Lower leg skin (tissue), 4 donors: ENCODE measurements around the gene IRX6. TPM values are rescaled to one million over a fixed set of nuclear protein-coding genes. Genes with fewer than 3 reads are reported as not detected.

Source experiments
- DNase-seq, 2 donors: peaks; one replicate each; pipeline ENCODE4 v3.0.0-alpha.2; 2019; ENCODE audit warnings: low spot score in 2 of 2
- H3K4me3 ChIP-seq: fragments of 200-600 bp; sonication (generic); 2 replicates; pipeline ENCODE4 v1.5.1; 2017; ENCODE audit warnings: mild to moderate bottlenecking, low read depth; ENCODE audit not compliant: poor library complexity, severe bottlenecking
- POLR2A ChIP-seq, 2 donors: fragments of 450-650 bp; IDR thresholded peaks; one replicate each; pipeline ENCODE4 v1.6.1; 2016 to 2017; ENCODE audit warnings: antibody characterized with exemption in 2 of 2, mild to moderate bottlenecking in 1 of 2, moderate library complexity in 1 of 2
- whole genome bisulfite sequencing, 2 donors: methylation state at CpG; one replicate each; pipeline ENCODE4 v1.1.5; 2018; 5-methylcytosine and 5-hydroxymethylcytosine counted together
- intact Hi-C: fragments of 100-400 bp; cut with DNase I; formaldehyde crosslinking; loops from one replicate; pipeline ENCODE4 v1.15.0; 2023; ENCODE audit warnings: low total_unique reads
- total RNA-seq, 4 donors: library from RNA; depleted of rRNA; stranded (reverse); fragments of >200 nt; gene quantifications; one replicate each; pipeline ENCODE4 v1.1.0, GENCODE V29; 2016
- TF ChIP-seq, protein P1 (sequence below), 3 donors: fragments of 450-650 bp; IDR thresholded peaks; one replicate each; pipeline ENCODE4 v1.5.1; 2016; ENCODE audit warnings: antibody characterized with exemption in 3 of 3, mild to moderate bottlenecking in 3 of 3, moderate library complexity in 2 of 3

The IRX6 gene
- total RNA-seq, 4 donors from 2014 or later, result 6.7 to 17.7 (median 13.3) TPM

DNA sequence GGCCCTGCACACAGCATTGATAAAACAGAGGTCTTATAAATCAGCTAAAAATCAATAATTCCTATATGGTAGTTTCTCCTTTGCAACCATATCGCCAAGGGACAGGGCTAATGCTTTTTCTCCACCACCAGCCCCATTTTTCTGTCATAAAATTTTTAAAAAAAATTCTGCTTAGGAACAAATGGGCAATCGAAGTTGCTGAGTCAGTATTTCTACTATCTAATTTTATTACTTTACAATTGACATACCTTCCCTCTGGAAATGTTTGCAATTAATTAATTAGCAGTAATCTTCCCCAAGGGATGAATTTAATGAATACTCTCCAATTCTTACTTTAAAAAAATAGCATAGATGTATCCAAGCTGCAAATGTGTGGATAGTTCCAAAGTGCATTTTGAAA lies 1.7 kb upstream of the IRX6 start:
- WGBS, 2 donors, result 69 to 75% methylated on average over 2 of the region's 2 CpGs
- DNase-seq, result no peak
- TF ChIP-seq, protein P1, sequence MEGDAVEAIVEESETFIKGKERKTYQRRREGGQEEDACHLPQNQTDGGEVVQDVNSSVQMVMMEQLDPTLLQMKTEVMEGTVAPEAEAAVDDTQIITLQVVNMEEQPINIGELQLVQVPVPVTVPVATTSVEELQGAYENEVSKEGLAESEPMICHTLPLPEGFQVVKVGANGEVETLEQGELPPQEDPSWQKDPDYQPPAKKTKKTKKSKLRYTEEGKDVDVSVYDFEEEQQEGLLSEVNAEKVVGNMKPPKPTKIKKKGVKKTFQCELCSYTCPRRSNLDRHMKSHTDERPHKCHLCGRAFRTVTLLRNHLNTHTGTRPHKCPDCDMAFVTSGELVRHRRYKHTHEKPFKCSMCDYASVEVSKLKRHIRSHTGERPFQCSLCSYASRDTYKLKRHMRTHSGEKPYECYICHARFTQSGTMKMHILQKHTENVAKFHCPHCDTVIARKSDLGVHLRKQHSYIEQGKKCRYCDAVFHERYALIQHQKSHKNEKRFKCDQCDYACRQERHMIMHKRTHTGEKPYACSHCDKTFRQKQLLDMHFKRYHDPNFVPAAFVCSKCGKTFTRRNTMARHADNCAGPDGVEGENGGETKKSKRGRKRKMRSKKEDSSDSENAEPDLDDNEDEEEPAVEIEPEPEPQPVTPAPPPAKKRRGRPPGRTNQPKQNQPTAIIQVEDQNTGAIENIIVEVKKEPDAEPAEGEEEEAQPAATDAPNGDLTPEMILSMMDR (IDR thresholded peaks at IDR 0.05), result no peak
- TF ChIP-seq POLR2A (IDR thresholded peaks at IDR 0.05), result no peak
- intact Hi-C loops, result no loop called here
- no peak overlapping the region for H3K4me3 ChIP-seq

- TF ChIP-seq, protein P1 (IDR thresholded peaks at IDR 0.05), result no peak
- TF ChIP-seq POLR2A (IDR thresholded peaks at IDR 0.05), result no peak
- intact Hi-C loops, result no loop called here
- peak in 1 of 2 donors; percentile 87 for DNase-seq
- peak overlapping the region; percentile 44 for H3K4me3 ChIP-seq
- WGBS, 2 donors, result 2% methylated on average over 36 to 50 of the region's 70 CpGs
These were observed 479 bp downstream of the IRX6 start for GRCh38 chr16:55324285-55325079.

DNA sequence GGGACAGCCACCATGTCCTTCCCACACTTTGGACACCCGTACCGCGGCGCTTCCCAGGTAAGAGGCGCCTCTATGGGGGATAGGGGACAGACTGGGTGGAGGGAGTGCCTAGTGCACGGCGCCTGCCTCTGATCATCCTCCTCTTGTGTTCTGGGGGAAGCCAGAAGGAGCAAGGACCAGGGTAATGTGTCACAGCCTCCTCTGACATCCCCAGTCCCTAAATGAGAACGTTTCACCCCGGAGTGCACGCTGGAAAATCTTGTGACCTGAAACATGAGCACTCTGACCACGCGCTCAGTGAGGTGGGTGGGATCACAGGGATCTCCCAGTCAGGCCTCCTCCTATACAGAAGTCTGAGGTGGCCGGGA lies 1.1 kb downstream of the IRX6 start:
- TF ChIP-seq, protein P1 (IDR thresholded peaks at IDR 0.05), result no peak
- peak in 1 of 2 donors; percentile 65 for TF ChIP-seq POLR2A (IDR thresholded peaks at IDR 0.05)
- WGBS, 2 donors, result 1 to 5% methylated on average over 13 of the region's 13 CpGs
- peak; percentile 65 to 93 for DNase-seq
- H3K4me3 ChIP-seq, result peak overlapping the region; percentile 44
- intact Hi-C loops, result no loop called here

- intact Hi-C loops, result no loop called here
- TF ChIP-seq, protein P1 (IDR thresholded peaks at IDR 0.05), result no peak
- TF ChIP-seq POLR2A (IDR thresholded peaks at IDR 0.05), result no peak
- 38 to 50% methylated on average over 12 of the region's 12 CpGs for WGBS, 2 donors
- no peak for DNase-seq
- no peak overlapping the region for H3K4me3 ChIP-seq
These were observed 1.6 kb downstream of the IRX6 start for GRCh38 chr16:55325458-55326109.

GRCh38 chr16:55326261-55327092 lies 2.5 kb downstream of the IRX6 start:
- no peak for TF ChIP-seq POLR2A (IDR thresholded peaks at IDR 0.05)
- TF ChIP-seq, protein P1 (IDR thresholded peaks at IDR 0.05), result no peak
- no peak for DNase-seq
- WGBS, 2 donors, result 68 to 74% methylated on average over 21 of the region's 21 CpGs
- intact Hi-C loops, result no loop called here
- no peak overlapping the region for H3K4me3 ChIP-seq
